Fibroblast of upper back skin (primary cell): Measurements from ENCODE around the gene CCDC110.

Experiments used
- DNase-seq: peaks from one replicate; pipeline ENCODE4 v3.0.0-alpha.2; 2013

CCDC110 gene

DNA sequence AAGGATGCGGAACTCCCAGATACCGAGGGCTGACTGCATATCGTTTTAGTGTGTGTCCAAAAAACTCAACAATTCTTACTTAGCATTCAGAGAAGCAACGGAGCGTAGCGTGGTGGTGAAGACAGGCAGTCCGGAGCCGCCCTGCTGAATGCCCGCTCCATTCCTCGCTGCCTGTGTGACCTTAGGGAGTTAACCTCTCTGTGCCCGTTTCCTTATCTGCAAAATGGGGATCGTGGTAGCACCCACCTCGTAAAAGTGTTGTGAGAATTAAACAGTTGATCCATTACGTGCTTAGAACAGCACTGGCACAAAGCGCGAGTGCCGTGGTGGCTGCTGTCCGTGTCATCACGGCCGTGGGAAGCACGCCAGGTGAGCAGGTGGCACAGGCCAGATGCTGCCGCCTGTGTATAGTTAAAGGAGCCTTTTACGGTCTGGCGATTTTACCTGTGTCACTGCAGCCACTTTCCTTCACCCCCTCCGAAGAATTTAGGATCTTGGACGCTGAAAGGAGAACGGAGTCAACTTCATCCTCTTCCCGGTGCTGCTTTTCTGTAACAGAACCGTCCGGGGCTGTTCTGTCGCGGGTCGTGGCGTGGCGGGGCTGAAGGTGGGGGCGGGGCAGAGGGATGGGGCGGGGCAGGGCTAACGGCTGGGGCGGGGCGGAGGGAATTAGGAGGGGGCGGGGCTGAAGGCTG is 885 bp downstream of the CCDC110 start:
- no peak for DNase-seq

GRCh38 chr4:185469580-185470154 is 1.9 kb downstream of the CCDC110 start:
- DNase-seq, result no peak

GRCh38 chr4:185468999-185469398 is 2.5 kb downstream of the CCDC110 start:
- no peak for DNase-seq

- DNase-seq, result no peak
These were observed 3.5 kb downstream of the CCDC110 start for GRCh38 chr4:185467991-185468390.

GRCh38 chr4:185467101-185467500 is 4.4 kb downstream of the CCDC110 start:
- DNase-seq, result peak; percentile 25

- no peak for DNase-seq
These were observed 5.8 kb downstream of the CCDC110 start for GRCh38 chr4:185465707-185466106.

DNA sequence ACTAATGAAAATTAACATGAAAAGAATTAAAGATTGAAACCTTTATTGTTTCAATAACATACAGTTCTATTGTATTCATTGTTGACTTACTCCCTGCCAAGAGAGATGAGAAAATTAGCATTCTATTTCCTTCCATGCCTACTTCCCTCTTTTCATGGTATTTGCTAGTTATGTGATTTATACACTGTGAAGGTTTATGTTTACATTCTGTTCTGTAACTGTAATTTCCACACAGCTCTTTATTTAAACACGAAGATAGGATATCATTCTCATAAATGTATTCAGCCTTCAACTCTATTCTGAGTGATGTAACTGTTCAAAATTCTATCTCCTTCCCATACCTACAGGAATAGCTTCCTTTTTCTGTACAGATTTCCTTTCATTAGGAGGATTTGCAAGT is 6.6 kb downstream of the CCDC110 start:
- no peak for DNase-seq

- no peak for DNase-seq
These were observed 7.3 kb downstream of the CCDC110 start for GRCh38 chr4:185464183-185464582.

DNA sequence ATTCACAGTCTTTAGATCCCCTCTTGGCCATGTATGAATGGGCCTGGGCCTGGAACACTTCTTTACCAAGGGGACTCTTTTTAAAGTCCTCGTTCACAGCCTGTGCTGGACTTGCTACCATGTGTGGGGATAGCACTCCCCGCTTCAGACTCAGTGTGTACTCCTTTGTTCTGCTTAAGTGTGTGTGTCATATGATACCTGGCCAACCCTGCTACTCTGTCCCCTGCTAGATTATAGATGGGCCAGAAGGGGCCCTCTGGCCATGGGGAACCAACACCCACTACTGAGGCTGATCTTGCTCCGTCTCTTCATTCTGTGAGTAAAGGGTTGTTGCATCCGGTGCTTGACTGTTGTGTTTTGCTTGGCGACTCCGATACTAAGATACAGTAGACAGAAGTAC is 8.0 kb downstream of the CCDC110 start:
- no peak for DNase-seq

DNA sequence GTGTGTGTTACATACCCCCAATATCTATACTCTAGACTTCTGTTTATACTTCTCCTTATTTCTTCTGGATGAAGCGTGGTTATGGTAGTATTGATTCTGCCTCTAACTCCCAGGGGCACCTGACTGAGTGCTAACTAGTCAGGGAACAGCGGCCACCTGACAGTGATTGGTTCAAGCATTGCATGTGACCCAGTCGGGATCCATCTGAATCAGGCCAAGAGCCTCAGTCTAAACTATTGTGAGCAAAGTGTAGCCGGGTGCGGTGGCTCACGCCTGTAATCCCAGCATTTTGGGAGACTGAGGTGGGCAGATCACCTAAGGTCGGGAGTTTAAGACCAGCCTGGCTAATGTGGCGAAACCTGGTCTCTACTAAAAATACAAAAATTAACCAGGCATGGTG is 10.0 kb downstream of the CCDC110 start:
- DNase-seq, result no peak

- DNase-seq, result no peak
These were observed 14.4 kb downstream of the CCDC110 start for GRCh38 chr4:185457136-185457535.

GRCh38 chr4:185456131-185456530 is 15.4 kb downstream of the CCDC110 start:
- no peak for DNase-seq

- DNase-seq, result no peak
These were observed 26.3 kb downstream of the CCDC110 start for GRCh38 chr4:185445209-185445608.

DNA sequence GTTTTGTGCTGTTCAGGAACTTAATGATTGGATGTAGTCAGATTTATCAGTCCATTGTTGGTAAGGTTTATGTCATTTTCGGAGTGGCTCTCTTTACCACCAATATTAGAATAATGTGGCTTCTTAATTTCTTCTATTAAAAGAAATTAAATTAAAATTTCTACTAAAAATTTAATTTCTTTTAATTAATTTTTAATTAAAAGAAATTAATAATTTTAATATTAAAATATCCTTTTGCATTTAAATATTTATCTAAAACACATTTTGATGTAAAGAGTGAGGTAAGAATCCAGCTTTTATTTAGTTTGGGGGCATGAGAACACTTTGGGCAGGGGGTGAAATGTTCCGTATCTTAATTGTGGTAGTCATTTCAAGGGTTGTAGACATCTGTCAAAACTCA is 30.1 kb downstream of the CCDC110 start:
- DNase-seq, result no peak

DNA sequence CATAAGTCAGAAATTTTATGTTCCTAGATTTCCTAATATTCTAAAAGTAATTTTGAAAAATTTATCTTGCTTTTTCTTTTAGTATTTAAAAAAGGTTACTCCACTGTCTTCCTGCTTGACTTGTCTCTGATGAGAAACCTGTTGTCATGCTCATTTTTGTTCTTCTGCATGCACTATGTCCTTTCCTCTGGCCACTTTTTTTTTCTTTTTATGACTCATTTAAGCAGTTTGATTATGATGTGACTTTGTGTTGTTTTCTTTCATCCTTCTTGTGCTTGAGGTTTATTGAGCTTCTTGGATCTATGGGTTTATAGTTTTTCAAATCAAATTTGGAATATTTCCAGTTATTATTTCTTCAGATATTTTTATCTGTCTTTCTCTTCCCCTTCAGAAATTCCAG is 33.7 kb downstream of the CCDC110 start:
- no peak for DNase-seq

DNA sequence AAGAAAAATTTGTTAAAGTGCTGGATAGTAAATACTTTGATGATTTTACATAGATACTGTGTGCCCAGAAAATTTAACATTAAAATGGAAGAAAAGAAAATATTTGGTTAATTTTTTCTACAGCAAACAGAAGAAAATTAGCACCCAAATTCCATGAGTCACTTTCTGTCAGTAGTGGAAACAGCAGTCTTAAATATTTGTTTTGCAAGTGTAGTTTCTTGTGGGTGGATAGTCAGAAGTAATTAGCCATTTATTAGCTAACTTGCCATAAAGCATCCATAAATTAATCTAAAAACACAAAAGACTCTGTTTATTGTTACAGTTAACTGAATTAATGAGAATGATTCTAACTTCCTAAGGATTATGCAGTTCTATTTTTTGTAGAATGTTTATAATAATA is 36.1 kb downstream of the CCDC110 start:
- no peak for DNase-seq

GRCh38 chr4:185429660-185430059 is 41.9 kb downstream of the CCDC110 start:
- DNase-seq, result no peak

- no peak for DNase-seq
These were observed 44.4 kb downstream of the CCDC110 start for GRCh38 chr4:185426960-185427688.

- DNase-seq, result peak; percentile 84
These were observed 45.7 kb downstream of the CCDC110 start, which contains the start of gene UFSP2 for GRCh38 chr4:185425647-185426352. Gene UFSP2 (minus strand): TSS chr4:185425964. CDS start chr4:185425868, 96 bp downstream.

GRCh38 chr4:185424905-185425646 is 46.5 kb downstream of the CCDC110 start:
- no peak for DNase-seq

DNA sequence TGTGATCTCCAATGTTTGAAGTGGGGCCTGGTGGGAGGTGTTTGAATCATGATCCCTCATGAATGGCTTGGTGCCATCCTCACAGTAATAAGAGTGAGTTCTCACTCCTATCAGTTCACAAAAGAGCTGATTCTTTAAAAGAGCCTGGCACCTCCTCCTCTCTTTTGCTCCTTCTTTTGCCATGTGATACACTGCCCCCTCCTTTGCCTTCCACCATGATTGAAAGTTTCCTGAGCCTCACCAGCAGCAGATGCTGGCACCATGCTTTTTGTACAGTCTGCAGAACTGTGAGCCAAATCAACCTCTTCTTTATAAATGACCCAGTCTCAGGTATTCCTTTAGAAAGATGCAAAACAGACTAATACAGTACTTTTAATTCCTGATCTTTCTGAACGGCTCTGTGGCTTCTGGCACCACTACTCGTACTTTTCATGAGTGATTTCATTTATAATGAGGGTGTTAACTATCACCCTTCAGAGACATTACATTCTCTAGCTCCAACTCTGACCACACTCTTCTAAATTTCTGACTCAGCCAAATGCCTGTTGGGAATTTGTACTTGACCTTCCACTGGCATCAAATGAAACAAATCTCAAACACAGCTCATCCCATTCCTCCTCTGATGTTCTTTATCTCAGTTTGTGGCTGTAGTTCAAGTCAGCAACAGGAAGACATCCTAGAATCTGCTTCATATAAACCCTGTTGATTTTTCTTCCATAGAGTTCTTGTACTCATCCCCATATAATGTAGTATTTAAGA is 50.0 kb downstream of the CCDC110 start:
- DNase-seq, result peak; percentile 74

GRCh38 chr4:185416955-185417354 is 54.6 kb downstream of the CCDC110 start:
- no peak for DNase-seq
